Sigmoid colon (tissue), 7 donors: ENCODE results near the gene MOB4. TPM values are rescaled to one million over a fixed set of nuclear protein-coding genes. Genes with fewer than 3 reads are reported as not detected.

Source experiments
- DNase-seq: peaks from one replicate; pipeline ENCODE4 v3.0.0-alpha.2; 2019
- H3K27ac ChIP-seq, 4 donors: fragments of 200-600 bp; sonication (generic); one replicate each; pipeline ENCODE4 v1.5.1; 2016 to 2019; ENCODE audit warnings: mild to moderate bottlenecking in 1 of 4
- H3K27me3 ChIP-seq, 3 donors: fragments of 200-600 bp; sonication (generic); one replicate each; pipeline ENCODE4 v1.5.1; 2019; ENCODE audit warnings: mild to moderate bottlenecking in 1 of 3
- H3K36me3 ChIP-seq, 4 donors: fragments of 200-600 bp; sonication (generic); one replicate each; pipeline ENCODE4 v1.5.1; 2016 to 2019
- H3K4me1 ChIP-seq, 4 donors: fragments of 200-600 bp; sonication (generic); one replicate each; pipeline ENCODE4 v1.5.1; 2017 to 2019
- H3K4me3 ChIP-seq, 4 donors: fragments of 200-600 bp; sonication (generic); one replicate each; pipeline ENCODE4 v1.5.1; 2017 to 2019; ENCODE audit warnings: mild to moderate bottlenecking in 2 of 4, moderate library complexity in 1 of 4
- H3K9me3 ChIP-seq, 4 donors: fragments of 200-600 bp in 3 of 4; sonication (generic) in 3 of 4; one replicate each; pipeline versions ENCODE4 v1.5.1 to v1.6.1; 2013 to 2019
- EP300 ChIP-seq, 4 donors: sonication (generic); formaldehyde crosslinking; IDR thresholded peaks; one replicate each; pipeline ENCODE4 v1.6.1; 2017; ENCODE audit warnings: antibody characterized with exemption in 4 of 4
- POLR2A ChIP-seq, 2 donors: fragments of 450-650 bp; IDR thresholded peaks; one replicate each; pipeline ENCODE4 v1.6.1; 2016; ENCODE audit warnings: antibody characterized with exemption in 2 of 2, mild to moderate bottlenecking in 2 of 2, moderate library complexity in 2 of 2
- POLR2AphosphoS5 ChIP-seq, 4 donors: sonication (generic); formaldehyde crosslinking; IDR thresholded peaks; one replicate each; pipeline ENCODE4 v1.6.1; 2017; ENCODE audit warnings: antibody characterized with exemption in 4 of 4
- WGBS, 2 donors: extraction: QIAGEN DNeasy Blood & Tissue Kit; methylation state at CpG; one replicate each; pipeline ENCODE4 v1.1.7; 2013; 5-methylcytosine and 5-hydroxymethylcytosine counted together
- intact Hi-C: fragments of 100-400 bp; cut with DNase I; formaldehyde crosslinking; loops from one replicate; pipeline ENCODE4 v1.15.1; 2023
- polyA plus RNA-seq, 3 donors: library from polyadenylated mRNA; stranded (reverse); fragments of 200-250 nt; gene quantifications; one replicate each; pipeline ENCODE4 v1.2.3, GENCODE V29; 2013
- total RNA-seq, 4 donors: library from RNA; depleted of rRNA; stranded (reverse); fragments of >200 nt; gene quantifications; one replicate each; pipeline ENCODE4 v1.1.0, GENCODE V29; 2016
- TF ChIP-seq, protein P1 (sequence below), 4 experiments: fragments of 450-650 bp in 3 of 4; fragments of 200-600 bp in 1 of 4; IDR thresholded peaks; one replicate each; pipeline ENCODE4 v1.5.1; 2016 to 2019; ENCODE audit warnings: antibody characterized with exemption in 4 of 4, mild to moderate bottlenecking in 3 of 4, moderate library complexity in 2 of 4
- donor health status: healthy with polysubstance abuse.
- donor health status: Bipolar disorder and iron deficiency.
- donor health status: healthy.

The MOB4 gene
- total and polyA plus RNA-seq, 7 donors = 22.2 to 50.5 (median 40.3) TPM

DNA sequence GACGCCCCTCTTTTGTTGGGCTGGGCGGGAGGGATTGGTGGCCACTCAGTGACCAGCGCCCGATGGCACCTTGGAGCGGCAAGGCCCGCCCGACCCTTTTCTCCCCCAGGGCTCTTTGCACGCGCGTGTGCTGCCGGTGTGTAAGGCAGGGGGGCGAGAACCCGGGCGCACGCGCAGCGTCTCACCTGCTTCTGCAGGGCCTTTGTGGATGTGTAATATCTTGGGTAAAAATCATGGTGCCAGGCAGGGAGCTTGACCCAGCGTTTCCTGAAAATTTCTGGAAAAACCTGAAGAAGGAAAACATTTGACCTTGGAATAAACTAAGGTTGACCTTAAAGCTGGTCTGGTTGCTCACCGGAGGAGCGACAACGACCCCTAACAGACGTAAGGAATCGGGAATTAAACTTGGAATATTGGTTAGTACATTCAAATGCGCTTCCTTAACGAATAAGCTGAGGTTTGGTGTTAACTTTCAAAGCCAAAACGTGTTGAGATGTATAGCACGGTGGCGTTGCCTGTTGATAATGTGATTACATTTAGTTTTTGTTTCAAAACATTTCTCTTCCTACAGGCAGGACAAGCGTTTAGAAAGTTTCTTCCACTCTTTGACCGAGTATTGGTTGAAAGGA lies 15.2 kb upstream of the MOB4 start:
- H3K27me3 ChIP-seq = no peaks in the 10 kb centered on the region
- peaks cover 0 to 50% (median 42%) of the 10 kb centered on the region in 4 donors for H3K4me1 ChIP-seq
- peaks cover 11 to 59% (median 15%) of the 10 kb centered on the region in 4 donors for H3K36me3 ChIP-seq
- no peak for DNase-seq
- H3K27ac ChIP-seq = peak overlapping the region; percentile 95 to 96 (median 96)
- intact Hi-C loops = loop anchor here (2.0 kb wide), 1 partner anchor 14 kb away; no protein-coding TSS in a partner anchor
- 0% methylated on average over 30 of the region's 30 CpGs for WGBS, 2 donors
- TF ChIP-seq POLR2AphosphoS5 (IDR thresholded peaks at IDR 0.05) = peak in 1 of 4 donors; percentile 8
- TF ChIP-seq, protein P1, sequence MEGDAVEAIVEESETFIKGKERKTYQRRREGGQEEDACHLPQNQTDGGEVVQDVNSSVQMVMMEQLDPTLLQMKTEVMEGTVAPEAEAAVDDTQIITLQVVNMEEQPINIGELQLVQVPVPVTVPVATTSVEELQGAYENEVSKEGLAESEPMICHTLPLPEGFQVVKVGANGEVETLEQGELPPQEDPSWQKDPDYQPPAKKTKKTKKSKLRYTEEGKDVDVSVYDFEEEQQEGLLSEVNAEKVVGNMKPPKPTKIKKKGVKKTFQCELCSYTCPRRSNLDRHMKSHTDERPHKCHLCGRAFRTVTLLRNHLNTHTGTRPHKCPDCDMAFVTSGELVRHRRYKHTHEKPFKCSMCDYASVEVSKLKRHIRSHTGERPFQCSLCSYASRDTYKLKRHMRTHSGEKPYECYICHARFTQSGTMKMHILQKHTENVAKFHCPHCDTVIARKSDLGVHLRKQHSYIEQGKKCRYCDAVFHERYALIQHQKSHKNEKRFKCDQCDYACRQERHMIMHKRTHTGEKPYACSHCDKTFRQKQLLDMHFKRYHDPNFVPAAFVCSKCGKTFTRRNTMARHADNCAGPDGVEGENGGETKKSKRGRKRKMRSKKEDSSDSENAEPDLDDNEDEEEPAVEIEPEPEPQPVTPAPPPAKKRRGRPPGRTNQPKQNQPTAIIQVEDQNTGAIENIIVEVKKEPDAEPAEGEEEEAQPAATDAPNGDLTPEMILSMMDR (IDR thresholded peaks at IDR 0.05) = no peak
- peak overlapping the region; percentile 76 to 95 (median 84) for H3K4me3 ChIP-seq
- no peaks in the 10 kb centered on the region for H3K9me3 ChIP-seq

DNA sequence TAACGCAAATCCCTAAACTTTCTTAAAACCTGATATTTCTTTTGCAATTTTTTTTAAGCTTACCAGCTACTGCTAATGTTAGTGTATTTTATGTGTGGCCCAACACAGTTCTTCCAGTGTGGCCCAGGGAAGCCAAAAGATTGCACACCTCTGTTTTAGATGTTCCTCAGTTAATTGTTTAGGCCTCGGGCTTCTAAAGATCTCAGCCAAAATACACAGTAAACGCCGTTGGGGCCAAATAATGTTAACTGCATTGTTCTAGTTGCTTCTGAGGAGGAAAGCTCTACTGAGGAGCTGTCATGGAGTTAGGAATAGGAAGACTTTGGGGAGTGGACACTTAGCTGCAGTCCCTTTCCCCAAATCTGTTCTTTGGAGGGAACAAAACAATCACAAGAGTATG lies 13.7 kb upstream of the MOB4 start:
- TF ChIP-seq EP300 (IDR thresholded peaks at IDR 0.05) (no peak), POLR2A (IDR thresholded peaks at IDR 0.05) (no peak), POLR2AphosphoS5 (IDR thresholded peaks at IDR 0.05) (no peak)
- TF ChIP-seq, protein P1 (IDR thresholded peaks at IDR 0.05) = no peak
- WGBS, 2 donors = 14 to 63% methylated on average over 4 of the region's 4 CpGs
- Histone ChIP-seq H3K4me3 (no peak overlapping the region), H3K4me1 (peaks cover 0 to 36% (median 29%) of the 10 kb centered on the region in 4 donors), H3K27ac (peak overlapping the region in 2 of 4 donors; percentile 96), H3K36me3 (peaks cover 0 to 44% (median 8%) of the 10 kb centered on the region in 4 donors), H3K9me3 (no peaks in the 10 kb centered on the region), H3K27me3 (no peaks in the 10 kb centered on the region)
- DNase-seq = no peak
- intact Hi-C loops = no loop called here

DNA sequence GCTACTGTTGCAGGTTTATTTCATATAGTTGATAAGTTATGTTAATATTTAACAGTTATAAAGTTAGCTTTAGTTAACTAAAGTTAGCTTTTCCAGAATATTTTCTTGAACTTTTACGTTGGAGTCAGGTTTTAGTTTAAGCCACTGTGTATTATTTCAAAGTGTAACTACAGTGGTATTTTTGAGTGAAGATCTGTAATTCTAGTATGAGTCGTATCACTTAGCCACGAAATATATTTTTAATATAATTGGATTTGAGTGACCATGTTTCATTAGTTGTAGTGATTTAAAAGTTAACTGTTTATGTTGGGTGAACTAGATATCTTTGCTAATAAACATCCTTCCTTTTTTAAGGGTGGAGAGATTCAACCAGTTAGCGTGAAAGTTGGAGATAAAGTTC lies 13.2 kb upstream of the MOB4 start:
- intact Hi-C loops = no loop called here
- peak overlapping the region in 2 of 4 donors; percentile 96 for H3K27ac ChIP-seq

DNA sequence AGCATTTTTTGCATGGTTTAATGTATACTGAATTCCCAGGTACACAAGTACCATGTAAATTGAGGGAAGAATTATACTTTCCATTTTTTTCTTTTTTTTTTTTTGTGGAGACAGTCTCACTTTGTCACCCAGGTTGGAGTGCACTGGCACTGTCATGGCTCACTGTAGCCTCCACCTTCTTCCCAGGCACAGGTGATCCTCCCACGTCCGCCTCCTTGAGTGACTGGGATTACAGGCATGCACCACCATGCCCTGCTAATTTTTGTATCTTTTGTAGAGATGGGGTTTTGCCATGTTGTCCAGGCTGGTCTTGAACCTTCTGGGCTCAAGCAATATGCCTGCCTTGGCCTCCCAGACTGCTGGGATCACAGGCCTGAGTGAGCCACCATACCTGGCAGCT lies 11.9 kb upstream of the MOB4 start:
- no peaks in the 10 kb centered on the region for H3K27me3 ChIP-seq
- H3K4me3 ChIP-seq = no peak overlapping the region
- H3K36me3 ChIP-seq = peaks cover 0 to 37% (median 8%) of the 10 kb centered on the region in 4 donors
- intact Hi-C loops = no loop called here
- no peaks in the 10 kb centered on the region for H3K9me3 ChIP-seq
- 93 to 99% methylated on average over 2 of the region's 2 CpGs for WGBS, 2 donors
- DNase-seq = no peak
- peaks cover 0 to 19% (median 14%) of the 10 kb centered on the region in 4 donors for H3K4me1 ChIP-seq
- no peak overlapping the region for H3K27ac ChIP-seq
- TF ChIP-seq, protein P1 (IDR thresholded peaks at IDR 0.05) = no peak
- no peak for TF ChIP-seq EP300 (IDR thresholded peaks at IDR 0.05)

More for the DNA sequence above, 13.2 kb upstream of the MOB4 start:
- TF ChIP-seq POLR2AphosphoS5 (IDR thresholded peaks at IDR 0.05) (no peak), POLR2A (IDR thresholded peaks at IDR 0.05) (no peak), EP300 (IDR thresholded peaks at IDR 0.05) (no peak)
- TF ChIP-seq, protein P1 (IDR thresholded peaks at IDR 0.05) = no peak
- Histone ChIP-seq H3K4me3 (no peak overlapping the region), H3K9me3 (no peaks in the 10 kb centered on the region), H3K36me3 (peaks cover 0 to 39% (median 8%) of the 10 kb centered on the region in 4 donors), H3K27me3 (no peaks in the 10 kb centered on the region), H3K4me1 (peaks cover 0 to 32% (median 25%) of the 10 kb centered on the region in 4 donors)
- 43 to 73% methylated on average over 4 of the region's 4 CpGs for WGBS, 2 donors
- no peak for DNase-seq
